GM13977 (cell line): ENCODE data around the gene NOB1.

Experiments
- DNase-seq: peaks from one replicate; pipeline ENCODE4 v3.0.0; 2012; ENCODE audit warnings: low spot score
- CTCF ChIP-seq: IDR thresholded peaks from 2 replicates; pipeline ENCODE4 v1.5.1; 2012; ENCODE audit warnings: mild to moderate bottlenecking, control low read depth; ENCODE audit not compliant: insufficient read depth; ENCODE audit errors: extremely low read depth, missing control alignments
- in situ Hi-C: fragments of 300-500 bp; cut with MboI; formaldehyde crosslinking; loops from one replicate; pipeline ENCODE4 v1.12.0; 2022; ENCODE audit warnings: low sequenced_read_pairs, low pct_unique_long_range_greater_than_20kb, mixed read lengths, inconsistent platforms; ENCODE audit not compliant: unreplicated experiment

Gene NOB1

GRCh38 chr16:69747115-69747514, 7.6 kb downstream of the NOB1 start:
- in situ Hi-C loops, result no loop called here
- DNase-seq, result no peak
- TF ChIP-seq CTCF, result no peak

- in situ Hi-C loops, result no loop called here
- no peak for DNase-seq
- no peak for TF ChIP-seq CTCF
These were observed 8.8 kb downstream of the NOB1 start for GRCh38 chr16:69745959-69746358.

GRCh38 chr16:69745232-69745612, 9.5 kb downstream of the NOB1 start:
- TF ChIP-seq CTCF, result no peak
- DNase-seq, result no peak
- in situ Hi-C loops, result no loop called here

- DNase-seq, result no peak
- TF ChIP-seq CTCF, result no peak
- in situ Hi-C loops, result no loop called here
These were observed 10.1 kb downstream of the NOB1 start for GRCh38 chr16:69744363-69745231.

- in situ Hi-C loops, result no loop called here
- no peak for TF ChIP-seq CTCF
- no peak for DNase-seq
These were observed 12.5 kb downstream of the NOB1 start for GRCh38 chr16:69741951-69742904.

GRCh38 chr16:69741519-69741918, 13.2 kb downstream of the NOB1 start:
- no peak for TF ChIP-seq CTCF
- in situ Hi-C loops, result no loop called here
- no peak for DNase-seq
